GM23338 (cell line): Measurements from ENCODE around the gene PPP2R2B. TPM values are rescaled to one million over a fixed set of nuclear protein-coding genes. Genes with fewer than 3 reads are reported as not detected.

Experiments used
- ATAC-seq: fragments of 200-7000 bp; cut with Tn5 transposase; 3 replicates; pipeline ENCODE4 v1.9.1; 2020
- DNase-seq: peaks from one replicate; pipeline ENCODE4 v3.0.0-alpha.2; 2015; ENCODE audit warnings: low spot score
- H2AFZ ChIP-seq: fragments of 200-600 bp; sonication (generic); 2 replicates; pipeline ENCODE4 v1.8.0; 2016; ENCODE audit warnings: antibody characterized with exemption, mild to moderate bottlenecking, moderate library complexity
- H3F3A ChIP-seq: fragments of 200-600 bp; sonication (generic); replicated peaks from 2 replicates; pipeline ENCODE4 v1.8.0; 2017; ENCODE audit warnings: antibody characterized with exemption, mixed run types, low read depth
- H3K27ac ChIP-seq: fragments of 200-600 bp; sonication (generic); 2 replicates; pipeline ENCODE4 v1.6.1; 2016; ENCODE audit warnings: low read depth
- H3K27me3 ChIP-seq: fragments of 200-600 bp; sonication (generic); 2 replicates; pipeline ENCODE4 v1.8.0; 2016; ENCODE audit warnings: mild to moderate bottlenecking, mixed run types, moderate library complexity; ENCODE audit not compliant: insufficient read depth
- H3K36me3 ChIP-seq: fragments of 200-600 bp; sonication (generic); 2 replicates; pipeline ENCODE4 v1.8.0; 2016; ENCODE audit warnings: mild to moderate bottlenecking; ENCODE audit not compliant: insufficient read depth
- H3K4me1 ChIP-seq: fragments of 200-600 bp; sonication (generic); 2 replicates; pipeline ENCODE4 v1.8.0; 2016; ENCODE audit warnings: mild to moderate bottlenecking, moderate library complexity; ENCODE audit not compliant: insufficient read depth
- H3K4me2 ChIP-seq: fragments of 200-600 bp; sonication (generic); 2 replicates; pipeline ENCODE4 v1.7.1; 2017; ENCODE audit warnings: mixed run types
- H3K4me3 ChIP-seq: fragments of 200-600 bp; sonication (generic); 2 replicates; pipeline ENCODE4 v1.6.1; 2016; ENCODE audit warnings: mixed run types
- H3K79me2 ChIP-seq: fragments of 200-600 bp; sonication (generic); replicated peaks from 2 replicates; pipeline ENCODE4 v1.8.0; 2017; ENCODE audit warnings: mild to moderate bottlenecking; ENCODE audit not compliant: insufficient read depth
- H3K9me2 ChIP-seq: fragments of 200-600 bp; sonication (generic); 2 replicates; pipeline ENCODE4 v1.8.0; 2017; ENCODE audit not compliant: insufficient read depth
- H4K20me1 ChIP-seq: fragments of 200-600 bp; sonication (generic); replicated peaks from 2 replicates; pipeline ENCODE4 v1.8.0; 2017; ENCODE audit warnings: mild to moderate bottlenecking; ENCODE audit not compliant: insufficient read depth
- H3K27ac Mint-ChIP-seq: 2 replicates; pipeline ENCODE4 v1.8.0; 2020; ENCODE audit warnings: inconsistent platforms, mild to moderate bottlenecking, moderate library complexity, mixed read lengths
- H3K27me3 Mint-ChIP-seq: 3 replicates; pipeline ENCODE4 v1.8.0; 2022; ENCODE audit warnings: low read depth, mild to moderate bottlenecking, moderate library complexity, mixed read lengths, inconsistent platforms; ENCODE audit not compliant: insufficient read depth, poor library complexity
- H3K36me3 Mint-ChIP-seq: 3 replicates; pipeline ENCODE4 v1.8.0; 2021; ENCODE audit warnings: low read depth, mild to moderate bottlenecking, inconsistent platforms, moderate library complexity, mixed read lengths
- H3K4me1 Mint-ChIP-seq: 3 replicates; pipeline ENCODE4 v1.8.0; 2020; ENCODE audit warnings: mild to moderate bottlenecking, inconsistent platforms, mixed read lengths
- H3K4me3 Mint-ChIP-seq: 3 replicates; pipeline ENCODE4 v1.8.0; 2021; ENCODE audit warnings: moderate library complexity, mild to moderate bottlenecking, inconsistent platforms, mixed read lengths
- H3K9me3 Mint-ChIP-seq: 3 replicates; pipeline ENCODE4 v1.8.0; 2020; ENCODE audit warnings: moderate library complexity, mild to moderate bottlenecking, inconsistent platforms, mixed read lengths
- CREB1 ChIP-seq: fragments of 250-450 bp; sonication (Bioruptor Pico); IDR thresholded peaks from 2 replicates; pipeline ENCODE4 v1.5.0; 2020; ENCODE audit warnings: low read depth, mild to moderate bottlenecking, moderate library complexity
- EZH2 ChIP-seq: fragments of 200-600 bp; sonication (generic); IDR thresholded peaks from one replicate; pipeline ENCODE4 v1.8.0; 2017; ENCODE audit warnings: antibody characterized with exemption, mild to moderate bottlenecking, low read depth; ENCODE audit not compliant: unreplicated experiment
- EZH2phosphoT487 ChIP-seq: fragments of 200-600 bp; sonication (generic); IDR thresholded peaks from one replicate; pipeline ENCODE4 v1.8.1; 2018; ENCODE audit warnings: antibody characterized with exemption; ENCODE audit not compliant: unreplicated experiment
- JUNB ChIP-seq: IDR thresholded peaks from one replicate; pipeline ENCODE4 v1.6.1; 2016; ENCODE audit warnings: antibody characterized with exemption; ENCODE audit not compliant: unreplicated experiment
- NANOG ChIP-seq: IDR thresholded peaks from 2 replicates; pipeline ENCODE4 v1.6.1; 2016; ENCODE audit warnings: antibody characterized with exemption, borderline replicate concordance
- POLR2AphosphoS5 ChIP-seq: IDR thresholded peaks from 2 replicates; pipeline ENCODE4 v1.6.1; 2016; ENCODE audit warnings: antibody characterized with exemption, low read depth
- STAT1 ChIP-seq: IDR thresholded peaks from one replicate; pipeline ENCODE4 v1.6.1; 2016; ENCODE audit warnings: antibody characterized with exemption; ENCODE audit not compliant: unreplicated experiment
- ZNF114 ChIP-seq: fragments of 250-450 bp; sonication (Bioruptor Pico); IDR thresholded peaks from 2 replicates; pipeline ENCODE4 v1.5.0; 2020; ENCODE audit warnings: mild to moderate bottlenecking, moderate library complexity
- ZNF331 ChIP-seq: fragments of 250-450 bp; sonication (Bioruptor Pico); IDR thresholded peaks from 2 replicates; pipeline ENCODE4 v1.5.0; 2020; ENCODE audit warnings: low read depth, mild to moderate bottlenecking, moderate library complexity
- polyA plus RNA-seq: library from polyadenylated mRNA; unstranded; fragments of >200 nt; fragmentation: Nextera tagmentation; extraction: Ambion mirVana; gene quantifications from 2 replicates; pipeline ENCODE4 v1.2.1, GENCODE V29; 2016
- total RNA-seq: library from RNA; depleted of rRNA; stranded (reverse); fragments of >200 nt; shearing (Covaris generic); gene quantifications from 2 replicates; pipeline ENCODE4 v1.2.3, GENCODE V29; 2014
- TF ChIP-seq, protein P1 (sequence below): fragments of 250-450 bp; sonication (Bioruptor Pico); IDR thresholded peaks from 2 replicates; pipeline ENCODE4 v1.5.0; 2020; ENCODE audit warnings: mild to moderate bottlenecking, moderate library complexity
- TF ChIP-seq, protein P2 (sequence below), 2 experiments: fragments of 200-600 bp in 1 of 2; sonication (generic) in 1 of 2; conservative IDR thresholded peaks; 2 replicates each; pipeline versions ENCODE4 v1.5.1 to v1.6.1; 2016 to 2017; ENCODE audit warnings: antibody characterized with exemption in 2 of 2, low read depth in 2 of 2, mild to moderate bottlenecking in 2 of 2, moderate library complexity in 1 of 2
- TF ChIP-seq, protein P3 (sequence below): IDR thresholded peaks from 2 replicates; pipeline ENCODE4 v1.6.1; 2016; ENCODE audit warnings: antibody characterized with exemption
- TF ChIP-seq, protein P4 (sequence below): IDR thresholded peaks from one replicate; pipeline ENCODE4 v1.6.1; 2018; ENCODE audit warnings: antibody characterized with exemption; ENCODE audit not compliant: unreplicated experiment

Gene PPP2R2B
- total and polyA plus RNA-seq, 2 experiments from 2014 or later: 21.3 to 33.9 TPM

DNA sequence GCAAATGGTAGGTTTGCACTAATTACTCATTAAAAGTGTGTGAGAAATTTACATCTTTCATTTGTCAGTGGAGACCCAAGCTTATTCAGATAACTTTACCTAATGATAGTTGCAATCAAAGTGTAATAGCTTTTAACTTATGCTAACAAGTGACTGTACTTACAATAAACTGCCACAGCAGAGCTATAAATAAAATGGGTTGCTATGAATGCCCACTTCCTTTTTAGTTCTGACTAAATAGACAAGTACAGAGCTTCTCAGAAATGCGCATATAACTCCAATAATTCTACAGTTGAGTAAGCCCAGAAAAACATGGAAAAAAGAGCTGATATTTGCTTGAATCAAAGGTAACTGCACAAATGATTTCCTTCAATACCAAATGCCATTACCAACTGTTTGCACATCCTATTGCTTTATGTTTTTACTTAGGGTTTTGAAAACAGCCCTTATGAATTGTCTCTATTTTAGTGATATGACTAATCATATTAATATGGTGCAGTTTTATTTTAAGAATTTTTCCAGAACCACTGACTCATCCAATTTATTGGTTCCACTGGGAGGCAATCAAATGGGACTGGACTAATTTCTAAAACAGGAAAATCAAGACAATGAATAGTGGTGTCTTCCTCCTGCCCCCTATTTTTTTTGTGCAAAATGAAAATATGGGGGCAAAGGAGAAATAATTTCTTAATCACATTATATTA is 84.1 kb downstream of the PPP2R2B start:
- Mint-ChIP-seq H3K36me3 (no peaks in the 10 kb centered on the region), H3K4me3 (no peak overlapping the region), H3K27me3 (no peaks in the 10 kb centered on the region), H3K9me3 (no peaks in the 10 kb centered on the region), H3K4me1 (peaks cover 71% of the 10 kb centered on the region), H3K27ac (no peak overlapping the region)
- H3K4me1 ChIP-seq: peaks cover 58% of the 10 kb centered on the region
- no peaks in the 10 kb centered on the region for H3K79me2 ChIP-seq
- no peaks in the 10 kb centered on the region for H3K27me3 ChIP-seq
- TF ChIP-seq JUNB (no peak), CREB1 (no peak), ZNF331 (CRISPR knock-in tag) (no peak), EZH2phosphoT487 (no peak), POLR2AphosphoS5 (no peak), EZH2 (no peak), STAT1 (no peak), ZNF114 (CRISPR knock-in tag) (no peak), NANOG (no peak)
- TF ChIP-seq, protein P1, sequence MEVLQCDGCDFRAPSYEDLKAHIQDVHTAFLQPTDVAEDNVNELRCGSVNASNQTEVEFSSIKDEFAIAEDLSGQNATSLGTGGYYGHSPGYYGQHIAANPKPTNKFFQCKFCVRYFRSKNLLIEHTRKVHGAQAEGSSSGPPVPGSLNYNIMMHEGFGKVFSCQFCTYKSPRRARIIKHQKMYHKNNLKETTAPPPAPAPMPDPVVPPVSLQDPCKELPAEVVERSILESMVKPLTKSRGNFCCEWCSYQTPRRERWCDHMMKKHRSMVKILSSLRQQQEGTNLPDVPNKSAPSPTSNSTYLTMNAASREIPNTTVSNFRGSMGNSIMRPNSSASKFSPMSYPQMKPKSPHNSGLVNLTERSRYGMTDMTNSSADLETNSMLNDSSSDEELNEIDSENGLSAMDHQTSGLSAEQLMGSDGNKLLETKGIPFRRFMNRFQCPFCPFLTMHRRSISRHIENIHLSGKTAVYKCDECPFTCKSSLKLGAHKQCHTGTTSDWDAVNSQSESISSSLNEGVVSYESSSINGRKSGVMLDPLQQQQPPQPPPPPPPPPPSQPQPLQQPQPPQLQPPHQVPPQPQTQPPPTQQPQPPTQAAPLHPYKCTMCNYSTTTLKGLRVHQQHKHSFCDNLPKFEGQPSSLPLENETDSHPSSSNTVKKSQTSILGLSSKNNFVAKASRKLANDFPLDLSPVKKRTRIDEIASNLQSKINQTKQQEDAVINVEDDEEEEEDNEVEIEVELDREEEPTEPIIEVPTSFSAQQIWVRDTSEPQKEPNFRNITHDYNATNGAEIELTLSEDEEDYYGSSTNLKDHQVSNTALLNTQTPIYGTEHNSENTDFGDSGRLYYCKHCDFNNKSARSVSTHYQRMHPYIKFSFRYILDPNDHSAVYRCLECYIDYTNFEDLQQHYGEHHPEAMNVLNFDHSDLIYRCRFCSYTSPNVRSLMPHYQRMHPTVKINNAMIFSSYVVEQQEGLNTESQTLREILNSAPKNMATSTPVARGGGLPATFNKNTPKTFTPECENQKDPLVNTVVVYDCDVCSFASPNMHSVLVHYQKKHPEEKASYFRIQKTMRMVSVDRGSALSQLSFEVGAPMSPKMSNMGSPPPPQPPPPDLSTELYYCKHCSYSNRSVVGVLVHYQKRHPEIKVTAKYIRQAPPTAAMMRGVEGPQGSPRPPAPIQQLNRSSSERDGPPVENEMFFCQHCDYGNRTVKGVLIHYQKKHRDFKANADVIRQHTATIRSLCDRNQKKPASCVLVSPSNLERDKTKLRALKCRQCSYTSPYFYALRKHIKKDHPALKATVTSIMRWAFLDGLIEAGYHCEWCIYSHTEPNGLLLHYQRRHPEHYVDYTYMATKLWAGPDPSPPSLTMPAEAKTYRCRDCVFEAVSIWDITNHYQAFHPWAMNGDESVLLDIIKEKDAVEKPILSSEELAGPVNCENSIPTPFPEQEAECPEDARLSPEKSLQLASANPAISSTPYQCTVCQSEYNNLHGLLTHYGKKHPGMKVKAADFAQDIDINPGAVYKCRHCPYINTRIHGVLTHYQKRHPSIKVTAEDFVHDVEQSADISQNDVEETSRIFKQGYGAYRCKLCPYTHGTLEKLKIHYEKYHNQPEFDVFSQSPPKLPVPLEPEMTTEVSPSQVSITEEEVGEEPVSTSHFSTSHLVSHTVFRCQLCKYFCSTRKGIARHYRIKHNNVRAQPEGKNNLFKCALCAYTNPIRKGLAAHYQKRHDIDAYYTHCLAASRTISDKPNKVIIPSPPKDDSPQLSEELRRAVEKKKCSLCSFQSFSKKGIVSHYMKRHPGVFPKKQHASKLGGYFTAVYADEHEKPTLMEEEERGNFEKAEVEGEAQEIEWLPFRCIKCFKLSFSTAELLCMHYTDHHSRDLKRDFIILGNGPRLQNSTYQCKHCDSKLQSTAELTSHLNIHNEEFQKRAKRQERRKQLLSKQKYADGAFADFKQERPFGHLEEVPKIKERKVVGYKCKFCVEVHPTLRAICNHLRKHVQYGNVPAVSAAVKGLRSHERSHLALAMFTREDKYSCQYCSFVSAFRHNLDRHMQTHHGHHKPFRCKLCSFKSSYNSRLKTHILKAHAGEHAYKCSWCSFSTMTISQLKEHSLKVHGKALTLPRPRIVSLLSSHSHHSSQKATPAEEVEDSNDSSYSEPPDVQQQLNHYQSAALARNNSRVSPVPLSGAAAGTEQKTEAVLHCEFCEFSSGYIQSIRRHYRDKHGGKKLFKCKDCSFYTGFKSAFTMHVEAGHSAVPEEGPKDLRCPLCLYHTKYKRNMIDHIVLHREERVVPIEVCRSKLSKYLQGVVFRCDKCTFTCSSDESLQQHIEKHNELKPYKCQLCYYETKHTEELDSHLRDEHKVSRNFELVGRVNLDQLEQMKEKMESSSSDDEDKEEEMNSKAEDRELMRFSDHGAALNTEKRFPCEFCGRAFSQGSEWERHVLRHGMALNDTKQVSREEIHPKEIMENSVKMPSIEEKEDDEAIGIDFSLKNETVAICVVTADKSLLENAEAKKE (CRISPR knock-in tag): no peak
- TF ChIP-seq, protein P2, sequence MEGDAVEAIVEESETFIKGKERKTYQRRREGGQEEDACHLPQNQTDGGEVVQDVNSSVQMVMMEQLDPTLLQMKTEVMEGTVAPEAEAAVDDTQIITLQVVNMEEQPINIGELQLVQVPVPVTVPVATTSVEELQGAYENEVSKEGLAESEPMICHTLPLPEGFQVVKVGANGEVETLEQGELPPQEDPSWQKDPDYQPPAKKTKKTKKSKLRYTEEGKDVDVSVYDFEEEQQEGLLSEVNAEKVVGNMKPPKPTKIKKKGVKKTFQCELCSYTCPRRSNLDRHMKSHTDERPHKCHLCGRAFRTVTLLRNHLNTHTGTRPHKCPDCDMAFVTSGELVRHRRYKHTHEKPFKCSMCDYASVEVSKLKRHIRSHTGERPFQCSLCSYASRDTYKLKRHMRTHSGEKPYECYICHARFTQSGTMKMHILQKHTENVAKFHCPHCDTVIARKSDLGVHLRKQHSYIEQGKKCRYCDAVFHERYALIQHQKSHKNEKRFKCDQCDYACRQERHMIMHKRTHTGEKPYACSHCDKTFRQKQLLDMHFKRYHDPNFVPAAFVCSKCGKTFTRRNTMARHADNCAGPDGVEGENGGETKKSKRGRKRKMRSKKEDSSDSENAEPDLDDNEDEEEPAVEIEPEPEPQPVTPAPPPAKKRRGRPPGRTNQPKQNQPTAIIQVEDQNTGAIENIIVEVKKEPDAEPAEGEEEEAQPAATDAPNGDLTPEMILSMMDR (conservative IDR thresholded peaks at IDR 0.05; ENCODE audit: low read depth in 2 of 2): no peak
- TF ChIP-seq, protein P3, sequence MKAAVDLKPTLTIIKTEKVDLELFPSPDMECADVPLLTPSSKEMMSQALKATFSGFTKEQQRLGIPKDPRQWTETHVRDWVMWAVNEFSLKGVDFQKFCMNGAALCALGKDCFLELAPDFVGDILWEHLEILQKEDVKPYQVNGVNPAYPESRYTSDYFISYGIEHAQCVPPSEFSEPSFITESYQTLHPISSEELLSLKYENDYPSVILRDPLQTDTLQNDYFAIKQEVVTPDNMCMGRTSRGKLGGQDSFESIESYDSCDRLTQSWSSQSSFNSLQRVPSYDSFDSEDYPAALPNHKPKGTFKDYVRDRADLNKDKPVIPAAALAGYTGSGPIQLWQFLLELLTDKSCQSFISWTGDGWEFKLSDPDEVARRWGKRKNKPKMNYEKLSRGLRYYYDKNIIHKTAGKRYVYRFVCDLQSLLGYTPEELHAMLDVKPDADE: no peak
- TF ChIP-seq, protein P4, sequence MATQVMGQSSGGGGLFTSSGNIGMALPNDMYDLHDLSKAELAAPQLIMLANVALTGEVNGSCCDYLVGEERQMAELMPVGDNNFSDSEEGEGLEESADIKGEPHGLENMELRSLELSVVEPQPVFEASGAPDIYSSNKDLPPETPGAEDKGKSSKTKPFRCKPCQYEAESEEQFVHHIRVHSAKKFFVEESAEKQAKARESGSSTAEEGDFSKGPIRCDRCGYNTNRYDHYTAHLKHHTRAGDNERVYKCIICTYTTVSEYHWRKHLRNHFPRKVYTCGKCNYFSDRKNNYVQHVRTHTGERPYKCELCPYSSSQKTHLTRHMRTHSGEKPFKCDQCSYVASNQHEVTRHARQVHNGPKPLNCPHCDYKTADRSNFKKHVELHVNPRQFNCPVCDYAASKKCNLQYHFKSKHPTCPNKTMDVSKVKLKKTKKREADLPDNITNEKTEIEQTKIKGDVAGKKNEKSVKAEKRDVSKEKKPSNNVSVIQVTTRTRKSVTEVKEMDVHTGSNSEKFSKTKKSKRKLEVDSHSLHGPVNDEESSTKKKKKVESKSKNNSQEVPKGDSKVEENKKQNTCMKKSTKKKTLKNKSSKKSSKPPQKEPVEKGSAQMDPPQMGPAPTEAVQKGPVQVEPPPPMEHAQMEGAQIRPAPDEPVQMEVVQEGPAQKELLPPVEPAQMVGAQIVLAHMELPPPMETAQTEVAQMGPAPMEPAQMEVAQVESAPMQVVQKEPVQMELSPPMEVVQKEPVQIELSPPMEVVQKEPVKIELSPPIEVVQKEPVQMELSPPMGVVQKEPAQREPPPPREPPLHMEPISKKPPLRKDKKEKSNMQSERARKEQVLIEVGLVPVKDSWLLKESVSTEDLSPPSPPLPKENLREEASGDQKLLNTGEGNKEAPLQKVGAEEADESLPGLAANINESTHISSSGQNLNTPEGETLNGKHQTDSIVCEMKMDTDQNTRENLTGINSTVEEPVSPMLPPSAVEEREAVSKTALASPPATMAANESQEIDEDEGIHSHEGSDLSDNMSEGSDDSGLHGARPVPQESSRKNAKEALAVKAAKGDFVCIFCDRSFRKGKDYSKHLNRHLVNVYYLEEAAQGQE: no peak
- no peaks in the 10 kb centered on the region for H4K20me1 ChIP-seq
- no peak for DNase-seq
- no peak overlapping the region for H2AFZ ChIP-seq
- H3F3A ChIP-seq: no peaks in the 10 kb centered on the region; the same call in 1 of the 2 replicates
- no peak for ATAC-seq
- no peak overlapping the region for H3K4me3 ChIP-seq
- no peak overlapping the region for H3K4me2 ChIP-seq
- H3K9me2 ChIP-seq: no peaks in the 10 kb centered on the region
- no peaks in the 10 kb centered on the region for H3K36me3 ChIP-seq
- no peak overlapping the region for H3K27ac ChIP-seq
